HepG2 (cell line): ENCODE results near the gene COX14. TPM values are rescaled to one million over a fixed set of nuclear protein-coding genes. Genes with fewer than 3 reads are reported as not detected.

Experiments used
- AFF4 ChIP-seq: sonication (generic); formaldehyde crosslinking; IDR thresholded peaks from 2 replicates; pipeline ENCODE4 v1.4.0; 2020; ENCODE audit warnings: missing genetic modification reagents
- ATF5 ChIP-seq: sonication (generic); formaldehyde crosslinking; IDR thresholded peaks from 2 replicates; pipeline ENCODE4 v1.4.0; 2020; ENCODE audit warnings: mild to moderate bottlenecking, low read depth, missing genetic modification reagents
- ATF6 ChIP-seq: sonication (generic); formaldehyde crosslinking; conservative IDR thresholded peaks from 2 replicates; pipeline ENCODE4 v1.4.0; 2020; ENCODE audit warnings: missing genetic modification reagents
- CHD4 ChIP-seq: fragments of 200-600 bp; sonication (generic); IDR thresholded peaks from 2 replicates; pipeline ENCODE4 v1.7.0; 2017; ENCODE audit warnings: mild to moderate bottlenecking, low read length, borderline replicate concordance
- GPBP1L1 ChIP-seq: sonication (generic); formaldehyde crosslinking; IDR thresholded peaks from 2 replicates; pipeline ENCODE4 v1.5.0; 2020; ENCODE audit warnings: mild to moderate bottlenecking, missing genetic modification reagents
- HNF4A ChIP-seq: sonication (generic); formaldehyde crosslinking; IDR thresholded peaks from 2 replicates; pipeline ENCODE4 v1.4.0; 2020; ENCODE audit warnings: missing genetic modification reagents
- HNRNPL ChIP-seq: fragments of 200-400 bp; formaldehyde crosslinking; IDR thresholded peaks from 2 replicates; pipeline ENCODE4 v1.6.1; 2017; ENCODE audit warnings: mild to moderate bottlenecking, low read depth, low read length
- KLF9 ChIP-seq: IDR thresholded peaks from 2 replicates; pipeline ENCODE4 v1.6.1; 2016; ENCODE audit warnings: low read depth
- MBD4 ChIP-seq: IDR thresholded peaks from 2 replicates; pipeline ENCODE4 v1.6.1; 2012; ENCODE audit warnings: low read length, inconsistent platforms, borderline replicate concordance
- NRL ChIP-seq: sonication (generic); formaldehyde crosslinking; IDR thresholded peaks from 2 replicates; pipeline ENCODE4 v1.5.0; 2020; ENCODE audit warnings: missing genetic modification reagents, mild to moderate bottlenecking, moderate library complexity, borderline replicate concordance
- PRDM4 ChIP-seq: sonication (generic); formaldehyde crosslinking; IDR thresholded peaks from 2 replicates; pipeline ENCODE4 v1.9.0; 2021; ENCODE audit warnings: missing genetic modification reagents, borderline replicate concordance
- SNAI1 ChIP-seq: sonication (generic); formaldehyde crosslinking; IDR thresholded peaks from 2 replicates; pipeline ENCODE4 v1.5.0; 2020; ENCODE audit warnings: mild to moderate bottlenecking, missing genetic modification reagents, borderline replicate concordance
- THYN1 ChIP-seq: sonication (generic); formaldehyde crosslinking; IDR thresholded peaks from 2 replicates; pipeline ENCODE4 v1.8.1; 2023; ENCODE audit warnings: low read depth, mild to moderate bottlenecking, moderate library complexity, missing genetic modification reagents, borderline replicate concordance
- ZNF468 ChIP-seq: sonication (generic); formaldehyde crosslinking; IDR thresholded peaks from 2 replicates; pipeline ENCODE4 v1.8.0; 2022; ENCODE audit warnings: mild to moderate bottlenecking, moderate library complexity, missing genetic modification reagents
- ZNF781 ChIP-seq: sonication (generic); formaldehyde crosslinking; IDR thresholded peaks from 2 replicates; pipeline ENCODE4 v1.5.1; 2020; ENCODE audit warnings: borderline replicate concordance, mild to moderate bottlenecking, missing genetic modification reagents; ENCODE audit errors: not compliant biosample characterization
- ZSCAN21 ChIP-seq: sonication (generic); formaldehyde crosslinking; IDR thresholded peaks from 2 replicates; pipeline ENCODE4 v1.8.0; 2022; ENCODE audit warnings: mild to moderate bottlenecking, missing genetic modification reagents, moderate library complexity, borderline replicate concordance
- ZSCAN25 ChIP-seq: sonication (generic); formaldehyde crosslinking; IDR thresholded peaks from 2 replicates; pipeline ENCODE4 v1.8.0; 2022; ENCODE audit warnings: mild to moderate bottlenecking, missing genetic modification reagents
- polyA plus RNA-seq, 8 experiments: library from polyadenylated mRNA; depleted of rRNA in 3 of 8; stranded (reverse) in 7 of 8; unstranded in 1 of 8; fragments of >200 nt; fragmentation: Illumina TruSeq in 4 of 8; extraction: Trizol in 4 of 8; gene quantifications; 2 replicates each; pipeline versions ENCODE4 v1.2.1 to v1.2.3, GENCODE V29; 2011 to 2016; ENCODE audit warnings: low read depth in 4 of 8, missing spikeins in 1 of 8, mixed read lengths in 1 of 8; ENCODE audit not compliant: insufficient read depth in 1 of 8
- total RNA-seq, 5 experiments: library from RNA; depleted of rRNA; stranded (reverse); fragments of >200 nt; fragmentation: Illumina TruSeq; extraction: Trizol; gene quantifications; 2 replicates each; pipeline ENCODE4 v1.2.3, GENCODE V29; 2016; ENCODE audit warnings: low read depth in 1 of 5

COX14 gene
- total and polyA plus RNA-seq, 2 of the 13 experiments (the other 11 are each of a cell fraction or from before 2014, with no cell fraction given) = 53.0 to 71.6 TPM

- no peak; the same call in 1 of the 2 replicates for TF ChIP-seq AFF4 (CRISPR knock-in tag)
- no peak for TF ChIP-seq PRDM4 (CRISPR knock-in tag)
- TF ChIP-seq HNF4A (CRISPR knock-in tag) = 0 out of 2 replicates have a peak, but pooled peaks have one; percentile 1
- no peak for TF ChIP-seq THYN1
- no peak for TF ChIP-seq MBD4
- TF ChIP-seq SNAI1 = no peak
- no peak for TF ChIP-seq NRL (CRISPR knock-in tag)
- no peak for TF ChIP-seq GPBP1L1
- no peak for TF ChIP-seq KLF9 (CRISPR knock-in tag)
- TF ChIP-seq ATF6 (CRISPR knock-in tag) = no peak
- TF ChIP-seq ZNF781 = no peak
- TF ChIP-seq ZNF468 (CRISPR knock-in tag) = no peak
- TF ChIP-seq ATF5 (CRISPR knock-in tag) = no peak
- peak; percentile 92 for TF ChIP-seq HNRNPL
- no peak for TF ChIP-seq ZSCAN25 (CRISPR knock-in tag)
- no peak for TF ChIP-seq ZSCAN21 (CRISPR knock-in tag)
- TF ChIP-seq CHD4 = no peak
These were observed 1.2 kb upstream of the COX14 start (continued) for GRCh38 chr12:50110762-50111351.
